Embryonic facial prominence (tissue), 1 donor: ENCODE data around the gene MCUB.
"Not testable (repeated sequence)": the region's sequence is repeated elsewhere in the genome, so short reads cannot be mapped to it uniquely, and the experiment has no call there.

ENCODE experiments used
- DNase-seq: peaks from one replicate; pipeline ENCODE4 v3.0.0-alpha.2; 2016; ENCODE audit errors: extremely low spot score

MCUB gene

GRCh38 chr4:109678925-109679324 lies 118.9 kb downstream of the MCUB start:
- not testable (repeated sequence) for DNase-seq

GRCh38 chr4:109682875-109683274 lies 122.8 kb downstream of the MCUB start:
- no peak for DNase-seq

GRCh38 chr4:109683621-109684253 lies 123.7 kb downstream of the MCUB start:
- DNase-seq, result no peak

- no peak for DNase-seq
These were observed 124.7 kb downstream of the MCUB start for GRCh38 chr4:109684727-109685126.

GRCh38 chr4:109690690-109691410 lies 130.8 kb downstream of the MCUB start:
- no peak for DNase-seq

- no peak for DNase-seq
These were observed 131.4 kb downstream of the MCUB start for GRCh38 chr4:109691411-109691920.

GRCh38 chr4:109698656-109699055 lies 138.6 kb downstream of the MCUB start:
- no peak for DNase-seq

- no peak for DNase-seq
These were observed 139.6 kb downstream of the MCUB start for GRCh38 chr4:109699553-109700225.

GRCh38 chr4:109701566-109702410 lies 141.7 kb downstream of the MCUB start:
- DNase-seq, result no peak

- peak; percentile 49 for DNase-seq
These were observed 143.1 kb downstream of the MCUB start, which contains the start of gene CASP6 for GRCh38 chr4:109702950-109703663. Gene CASP6 (minus strand): TSS chr4:109703445. CDS start chr4:109703395, 50 bp downstream.

GRCh38 chr4:109703664-109704361 lies 143.8 kb downstream of the MCUB start:
- DNase-seq, result no peak

- DNase-seq, result no peak
These were observed 148.4 kb downstream of the MCUB start for GRCh38 chr4:109708435-109708834.

- no peak for DNase-seq
These were observed 148.9 kb downstream of the MCUB start for GRCh38 chr4:109708990-109709389.

- DNase-seq, result no peak
These were observed 153.5 kb downstream of the MCUB start for GRCh38 chr4:109713500-109713899.

GRCh38 chr4:109718759-109719158 lies 158.7 kb downstream of the MCUB start:
- no peak for DNase-seq

- no peak for DNase-seq
These were observed 159.6 kb downstream of the MCUB start for GRCh38 chr4:109719604-109720003.

GRCh38 chr4:109721033-109721432 lies 161.0 kb downstream of the MCUB start:
- DNase-seq, result no peak

- no peak for DNase-seq
These were observed 162.3 kb downstream of the MCUB start for GRCh38 chr4:109722357-109722756.

- DNase-seq, result no peak
These were observed 163.1 kb downstream of the MCUB start for GRCh38 chr4:109723110-109723509.

GRCh38 chr4:109728385-109728784 lies 168.3 kb downstream of the MCUB start:
- DNase-seq, result no peak
